ENCODE data around the gene REEP5. TPM values are rescaled to one million over a fixed set of nuclear protein-coding genes. Genes with fewer than 3 reads are reported as not detected.

REEP5 gene
- total and polyA plus RNA-seq, 5 donors: 91.8 to 119 (median 110) TPM

GRCh38 chr5:112885001-112885400 is 37.0 kb downstream of the REEP5 start:
- ATAC-seq (no peak), DNase-seq (no peak)
- intact Hi-C loops (cut with DNase I): no loop called here
- WGBS: 91% methylated on average over 3 of the region's 3 CpGs
- Histone ChIP-seq H3K4me1 (ENCODE audit: control insufficient read depth, insufficient read depth, low read length) (peaks cover 8% of the 10 kb centered on the region), H3K27ac (ENCODE audit: low read length) (no peak overlapping the region), H3K27me3 (ENCODE audit: control insufficient read depth, insufficient read depth) (no peaks in the 10 kb centered on the region), H3K9me3 (ENCODE audit: control insufficient read depth, low read length) (no peaks in the 10 kb centered on the region), H3K4me3 (ENCODE audit: low read length) (no peak overlapping the region)

- no peak for ATAC-seq
- Histone ChIP-seq H3K27ac (ENCODE audit: low read length) (no peak overlapping the region), H3K4me1 (ENCODE audit: control insufficient read depth, insufficient read depth, low read length) (peaks cover 10% of the 10 kb centered on the region)
Observed at GRCh38 chr5:112883192-112883591, 38.8 kb downstream of the REEP5 start.

GRCh38 chr5:112880219-112880964 is 41.6 kb downstream of the REEP5 start:
- no peaks in the 10 kb centered on the region for H3K27me3 ChIP-seq (ENCODE audit: control insufficient read depth, insufficient read depth)
- 96% methylated on average over 2 of the region's 2 CpGs for WGBS
- no peaks in the 10 kb centered on the region for H3K9me3 ChIP-seq (ENCODE audit: control insufficient read depth, low read length)
- no peak overlapping the region for H3K27ac ChIP-seq (ENCODE audit: low read length)
- intact Hi-C loops (cut with DNase I): no loop called here
- ATAC-seq: peak in 1 of 2 donors; percentile 22
- H3K4me3 ChIP-seq (ENCODE audit: low read length): no peak overlapping the region
- no peak for DNase-seq
- peaks cover 10% of the 10 kb centered on the region for H3K4me1 ChIP-seq (ENCODE audit: control insufficient read depth, insufficient read depth, low read length)

More at GRCh38 chr5:112883192-112883591, 38.8 kb downstream of the REEP5 start:
- intact Hi-C loops (cut with DNase I): no loop called here
- no peak overlapping the region for H3K4me3 ChIP-seq (ENCODE audit: low read length)
- DNase-seq: no peak
- no peaks in the 10 kb centered on the region for H3K9me3 ChIP-seq (ENCODE audit: control insufficient read depth, low read length)
- no peaks in the 10 kb centered on the region for H3K27me3 ChIP-seq (ENCODE audit: control insufficient read depth, insufficient read depth)
- WGBS: 55% methylated on average over 2 of the region's 2 CpGs

GRCh38 chr5:112878760-112879159 is 43.3 kb downstream of the REEP5 start:
- 74% methylated on average over 4 of the region's 4 CpGs for WGBS
- no peak overlapping the region for H3K27ac ChIP-seq (ENCODE audit: low read length)
- intact Hi-C loops (cut with DNase I): no loop called here
- H3K4me1 ChIP-seq (ENCODE audit: control insufficient read depth, insufficient read depth, low read length): peaks cover 4% of the 10 kb centered on the region
- no peaks in the 10 kb centered on the region for H3K27me3 ChIP-seq (ENCODE audit: control insufficient read depth, insufficient read depth)
- ATAC-seq: no peak
- H3K9me3 ChIP-seq (ENCODE audit: control insufficient read depth, low read length): no peaks in the 10 kb centered on the region
- DNase-seq: no peak
- no peak overlapping the region for H3K4me3 ChIP-seq (ENCODE audit: low read length)

GRCh38 chr5:112878101-112878500 is 43.9 kb downstream of the REEP5 start:
- Histone ChIP-seq H3K4me1 (ENCODE audit: control insufficient read depth, insufficient read depth, low read length) (peaks cover 2% of the 10 kb centered on the region), H3K4me3 (ENCODE audit: low read length) (no peak overlapping the region), H3K27me3 (ENCODE audit: control insufficient read depth, insufficient read depth) (no peaks in the 10 kb centered on the region), H3K9me3 (ENCODE audit: control insufficient read depth, low read length) (no peaks in the 10 kb centered on the region), H3K27ac (ENCODE audit: low read length) (no peak overlapping the region)
- no peak for DNase-seq
- intact Hi-C loops (cut with DNase I): no loop called here
- ATAC-seq: no peak
- 68% methylated on average over 4 of the region's 4 CpGs for WGBS

GRCh38 chr5:112876362-112876761 is 45.7 kb downstream of the REEP5 start:
- DNase-seq (no peak), ATAC-seq (no peak)
- intact Hi-C loops (cut with DNase I): no loop called here
- no peak overlapping the region for H3K27ac ChIP-seq (ENCODE audit: low read length)
- H3K4me3 ChIP-seq (ENCODE audit: low read length): no peak overlapping the region
- no peaks in the 10 kb centered on the region for H3K9me3 ChIP-seq (ENCODE audit: control insufficient read depth, low read length)
- no peaks in the 10 kb centered on the region for H3K27me3 ChIP-seq (ENCODE audit: control insufficient read depth, insufficient read depth)
- H3K4me1 ChIP-seq (ENCODE audit: control insufficient read depth, insufficient read depth, low read length): peaks cover 2% of the 10 kb centered on the region
- WGBS: 68% methylated on average over 2 of the region's 2 CpGs

- intact Hi-C loops (cut with DNase I): no loop called here
- Histone ChIP-seq H3K4me3 (ENCODE audit: low read length) (no peak overlapping the region), H3K27me3 (ENCODE audit: control insufficient read depth, insufficient read depth) (no peaks in the 10 kb centered on the region), H3K4me1 (ENCODE audit: control insufficient read depth, insufficient read depth, low read length) (no peaks in the 10 kb centered on the region), H3K9me3 (ENCODE audit: control insufficient read depth, low read length) (no peaks in the 10 kb centered on the region), H3K27ac (ENCODE audit: low read length) (no peak overlapping the region)
- no peak for ATAC-seq
- WGBS: 56% methylated on average over 3 of the region's 3 CpGs
- no peak for DNase-seq
Observed at GRCh38 chr5:112870966-112871365, 51.1 kb downstream of the REEP5 start.

- Histone ChIP-seq H3K27me3 (ENCODE audit: control insufficient read depth, insufficient read depth) (no peaks in the 10 kb centered on the region), H3K27ac (ENCODE audit: low read length) (no peak overlapping the region), H3K4me1 (ENCODE audit: control insufficient read depth, insufficient read depth, low read length) (no peaks in the 10 kb centered on the region), H3K9me3 (ENCODE audit: control insufficient read depth, low read length) (no peaks in the 10 kb centered on the region), H3K4me3 (ENCODE audit: low read length) (no peak overlapping the region)
- intact Hi-C loops (cut with DNase I): no loop called here
- WGBS: 95% methylated on average over 3 of the region's 3 CpGs
- DNase-seq: no peak
- no peak for ATAC-seq
Observed at GRCh38 chr5:112869948-112870347, 52.1 kb downstream of the REEP5 start.

GRCh38 chr5:112867411-112867810 is 54.6 kb downstream of the REEP5 start:
- peaks cover 1% of the 10 kb centered on the region for H3K4me1 ChIP-seq (ENCODE audit: control insufficient read depth, insufficient read depth, low read length)
- intact Hi-C loops (cut with DNase I): no loop called here
- H3K27me3 ChIP-seq (ENCODE audit: control insufficient read depth, insufficient read depth): no peaks in the 10 kb centered on the region
- WGBS: 90% methylated on average over 5 of the region's 5 CpGs
- no peaks in the 10 kb centered on the region for H3K9me3 ChIP-seq (ENCODE audit: control insufficient read depth, low read length)
- H3K4me3 ChIP-seq (ENCODE audit: low read length): no peak overlapping the region
- ATAC-seq (no peak), DNase-seq (no peak)
- H3K27ac ChIP-seq (ENCODE audit: low read length): no peak overlapping the region

GRCh38 chr5:112866739-112867138 is 55.3 kb downstream of the REEP5 start:
- no peak for DNase-seq
- intact Hi-C loops (cut with DNase I): no loop called here
- Histone ChIP-seq H3K4me3 (ENCODE audit: low read length) (no peak overlapping the region), H3K27ac (ENCODE audit: low read length) (no peak overlapping the region), H3K27me3 (ENCODE audit: control insufficient read depth, insufficient read depth) (no peaks in the 10 kb centered on the region), H3K4me1 (ENCODE audit: control insufficient read depth, insufficient read depth, low read length) (peaks cover 6% of the 10 kb centered on the region), H3K9me3 (ENCODE audit: control insufficient read depth, low read length) (no peaks in the 10 kb centered on the region)
- WGBS: 91% methylated on average over 2 of the region's 2 CpGs
- no peak for ATAC-seq

GRCh38 chr5:112865128-112865527 is 56.9 kb downstream of the REEP5 start:
- Histone ChIP-seq H3K9me3 (ENCODE audit: control insufficient read depth, low read length) (no peaks in the 10 kb centered on the region), H3K4me1 (ENCODE audit: control insufficient read depth, insufficient read depth, low read length) (peaks cover 8% of the 10 kb centered on the region), H3K27me3 (ENCODE audit: control insufficient read depth, insufficient read depth) (no peaks in the 10 kb centered on the region), H3K4me3 (ENCODE audit: low read length) (no peak overlapping the region), H3K27ac (ENCODE audit: low read length) (no peak overlapping the region)
- 91% methylated on average over 3 of the region's 3 CpGs for WGBS
- ATAC-seq: no peak
- no peak for DNase-seq
- intact Hi-C loops (cut with DNase I): no loop called here
